Forelimb muscle (tissue), 1 donor: ENCODE measurements around the gene TLE7. TPM values are rescaled to one million over a fixed set of nuclear protein-coding genes. Genes with fewer than 3 reads are reported as not detected.

Source experiments
- DNase-seq: peaks from one replicate; pipeline ENCODE4 v3.0.0-alpha.2; 2013; ENCODE audit warnings: low read depth
- polyA plus RNA-seq: library from polyadenylated mRNA; unstranded; fragments of 120-200 nt; gene quantifications from one replicate; pipeline ENCODE4 v1.2.1, GENCODE V29; 2013; ENCODE audit not compliant: insufficient read length

Gene TLE7
- polyA plus RNA-seq, 1 donor: not detected

GRCh38 chr16:71448274-71448866 lies 6.5 kb upstream of the TLE7 start:
- no peak for DNase-seq

- DNase-seq: no peak
Measured at GRCh38 chr16:71443714-71444113, 1.9 kb upstream of the TLE7 start.

GRCh38 chr16:71441348-71442050 lies 355 bp downstream of the TLE7 start:
- no peak for DNase-seq

DNA sequence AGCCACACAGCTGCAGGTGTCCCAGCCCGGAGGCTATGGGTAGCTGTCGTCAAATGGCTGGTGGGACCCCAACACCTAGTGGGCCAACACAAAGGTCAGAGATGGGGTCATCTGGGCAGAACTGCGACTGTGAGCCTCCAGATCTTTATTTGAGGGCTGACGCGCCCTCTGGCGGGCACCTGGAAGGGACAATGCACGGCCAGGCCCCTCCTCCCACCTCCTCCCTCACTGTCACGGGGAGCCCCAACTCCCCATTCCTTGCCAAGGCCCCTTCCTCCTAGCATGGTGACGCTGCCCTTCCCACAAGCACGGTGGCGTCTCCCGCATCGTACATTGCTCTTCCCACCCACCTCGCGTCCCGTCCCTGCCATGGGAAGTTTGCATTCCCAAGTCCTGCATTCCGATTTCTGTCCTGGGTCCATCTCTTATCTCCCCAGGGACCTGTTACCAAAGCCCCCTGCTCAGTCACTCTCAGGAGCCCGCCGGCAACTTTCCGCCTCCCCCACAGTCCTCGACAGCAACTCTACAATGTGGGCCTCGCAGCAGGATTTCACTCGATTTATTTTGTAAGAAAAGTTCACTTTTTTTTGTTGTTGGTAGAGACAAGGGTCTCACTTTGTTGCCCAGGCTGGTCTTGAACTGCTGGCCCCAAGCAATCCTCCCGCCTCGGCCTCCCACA lies 1.0 kb downstream of the TLE7 start:
- DNase-seq: no peak

DNA sequence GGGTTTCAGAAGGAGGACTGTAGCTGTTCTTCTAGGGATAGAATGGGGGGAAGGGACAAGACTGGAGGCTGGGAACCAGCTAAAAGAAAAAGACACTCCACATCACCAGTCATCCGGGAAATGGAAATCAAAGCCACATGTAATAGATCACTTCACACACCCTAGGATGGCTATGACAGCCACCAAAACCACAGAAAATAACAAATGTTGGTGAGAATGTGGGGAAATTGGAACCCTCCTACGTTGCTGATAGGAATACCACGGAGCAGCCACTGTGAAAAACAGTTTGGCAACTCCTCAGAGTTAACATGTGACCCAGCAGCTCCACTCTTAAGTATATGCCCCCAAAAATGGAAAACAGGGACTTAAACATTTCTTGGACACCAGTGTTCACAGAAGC lies 2.3 kb downstream of the TLE7 start:
- no peak for DNase-seq

- no peak for DNase-seq
Measured at GRCh38 chr16:71436473-71436872, 5.4 kb downstream of the TLE7 start.

- DNase-seq: no peak
Measured at GRCh38 chr16:71432906-71433305, 8.9 kb downstream of the TLE7 start.

GRCh38 chr16:71431991-71432390 lies 9.9 kb downstream of the TLE7 start:
- DNase-seq: no peak

GRCh38 chr16:71431176-71431575 lies 10.7 kb downstream of the TLE7 start:
- DNase-seq: no peak

DNA sequence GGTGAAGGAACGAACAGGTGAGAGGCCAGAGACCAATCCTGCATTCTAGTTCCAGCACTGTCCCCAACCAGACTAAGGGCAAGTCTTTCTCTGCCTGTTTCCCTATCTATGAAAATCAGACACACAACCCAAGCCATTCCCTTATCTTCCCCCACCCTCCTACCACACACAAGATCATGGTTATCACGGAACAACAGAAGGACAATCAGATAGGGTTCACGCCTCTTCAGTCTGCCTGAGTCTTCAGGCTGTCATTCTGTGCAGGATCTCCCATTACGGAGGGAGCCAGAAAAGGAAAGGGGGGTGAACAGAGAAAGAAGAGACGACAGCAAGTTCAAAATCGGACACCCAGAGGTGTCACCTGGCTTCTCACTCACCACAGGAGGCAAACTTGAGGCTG lies 11.1 kb downstream of the TLE7 start:
- no peak for DNase-seq

DNA sequence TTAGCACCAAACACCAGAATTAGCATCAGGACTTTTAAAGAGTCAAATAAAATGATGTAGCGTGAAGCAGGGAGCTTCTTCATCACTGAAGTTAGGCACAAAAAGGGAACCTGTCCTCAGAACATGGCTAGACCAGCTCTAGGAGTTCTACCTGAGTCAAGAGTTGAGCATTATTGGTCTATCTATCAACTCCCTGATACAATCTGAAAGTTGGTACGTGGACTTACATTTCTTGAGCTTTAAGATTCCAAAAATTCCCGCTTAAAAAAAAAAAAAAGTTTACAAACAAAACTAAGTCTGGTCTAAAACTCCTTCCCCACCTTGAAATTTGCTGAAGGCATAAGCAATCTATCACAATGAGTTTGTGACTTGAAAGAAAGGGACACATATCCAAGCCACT lies 12.3 kb downstream of the TLE7 start:
- DNase-seq: no peak

GRCh38 chr16:71428883-71429282 lies 13.0 kb downstream of the TLE7 start:
- no peak for DNase-seq

GRCh38 chr16:71428385-71428784 lies 13.5 kb downstream of the TLE7 start:
- DNase-seq: no peak

DNA sequence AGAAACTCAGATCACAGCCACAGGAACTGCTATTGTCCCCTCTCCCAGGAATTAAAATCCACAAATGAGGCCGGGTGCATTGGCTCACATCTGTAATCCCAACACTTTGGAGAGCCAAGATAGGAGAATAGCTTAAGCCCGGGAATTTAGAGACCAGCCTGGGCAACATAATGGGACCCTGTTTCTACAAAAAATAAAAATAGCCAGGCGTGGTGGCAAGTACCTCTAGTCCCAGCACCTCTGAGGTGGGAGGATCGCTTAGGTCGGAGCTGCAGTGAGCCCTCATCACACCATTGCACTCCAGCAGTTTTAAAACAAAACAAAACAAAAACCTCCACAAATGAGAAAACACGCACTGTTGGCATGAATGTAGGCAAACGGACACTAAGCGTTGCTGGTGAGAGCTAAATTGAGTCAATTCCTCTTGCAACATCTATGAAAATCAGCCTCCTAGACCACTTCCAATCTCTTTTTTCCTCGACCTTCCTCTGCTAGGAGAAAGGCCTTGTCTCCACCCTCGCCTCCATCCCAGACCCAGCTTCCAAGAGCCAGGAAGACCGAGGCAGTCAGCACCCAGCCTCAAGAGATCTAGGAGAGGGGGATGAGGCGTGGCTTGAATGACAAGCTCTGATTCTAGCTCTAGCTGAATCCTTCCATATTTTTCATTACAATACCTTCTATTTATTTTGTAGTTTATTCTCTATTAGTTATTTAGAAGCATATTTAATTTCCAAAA lies 14.8 kb downstream of the TLE7 start:
- no peak for DNase-seq

DNA sequence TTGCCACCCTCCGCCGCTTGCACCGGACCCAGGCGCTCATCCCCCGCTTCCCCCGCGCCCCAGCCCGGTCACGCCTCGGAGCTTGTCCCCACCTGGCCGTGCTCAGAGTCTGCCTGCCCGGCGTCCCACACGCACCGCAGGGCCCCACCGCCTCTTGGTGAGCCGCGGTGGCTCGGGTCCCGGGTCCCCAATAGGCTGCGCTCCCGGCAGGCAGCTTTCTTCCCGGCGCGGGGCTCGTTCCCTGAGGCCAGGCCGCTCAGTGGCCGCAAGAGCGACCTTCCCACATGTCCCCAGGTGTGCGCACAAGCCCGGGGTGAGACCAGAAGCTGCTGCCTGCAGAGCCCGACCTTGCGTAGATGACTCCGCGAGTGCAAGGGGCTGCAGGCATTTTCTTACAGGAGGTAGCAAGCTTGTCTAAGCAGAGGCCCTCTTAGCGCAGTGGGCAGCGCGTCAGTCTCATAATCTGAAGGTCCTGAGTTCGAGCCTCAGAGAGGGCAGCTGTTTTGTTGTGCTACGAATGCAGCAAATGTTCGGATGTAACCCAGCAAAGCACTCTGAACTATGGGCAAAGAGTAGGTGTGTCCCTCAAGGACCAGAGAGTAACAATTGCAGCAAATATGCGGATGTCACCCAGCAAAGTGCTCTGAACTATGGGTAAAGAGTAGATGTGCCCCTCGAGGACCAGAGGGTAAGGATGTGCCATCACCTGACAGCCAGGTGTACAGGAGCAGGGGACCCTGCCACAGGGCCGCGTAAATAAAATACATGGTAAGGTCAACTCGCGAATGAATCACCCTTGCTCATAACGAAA lies 15.6 kb downstream of the TLE7 start:
- DNase-seq: no peak

GRCh38 chr16:71425746-71426068 lies 16.1 kb downstream of the TLE7 start:
- DNase-seq: no peak

GRCh38 chr16:71424626-71425025 lies 17.2 kb downstream of the TLE7 start:
- no peak for DNase-seq

DNA sequence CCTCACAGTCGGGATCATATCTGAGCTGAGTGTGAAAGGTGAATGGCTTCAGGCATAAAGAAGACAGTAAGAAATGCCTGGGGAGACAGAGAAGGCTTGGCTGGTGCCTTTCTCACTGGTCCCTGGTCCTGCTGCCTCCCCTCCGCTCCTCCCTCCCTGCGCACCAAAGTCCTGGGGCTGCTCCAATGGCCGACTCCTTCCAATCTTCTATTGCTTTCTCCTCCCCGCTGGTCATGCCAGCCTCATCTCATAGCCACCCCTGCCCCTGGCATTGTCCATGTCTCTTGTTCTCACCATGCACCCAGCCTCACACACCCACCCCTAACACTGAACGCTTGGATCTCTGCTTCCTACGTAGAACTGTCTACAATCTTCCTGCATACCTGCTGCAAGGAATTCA lies 18.0 kb downstream of the TLE7 start:
- no peak for DNase-seq

GRCh38 chr16:71423016-71423415 lies 18.8 kb downstream of the TLE7 start:
- DNase-seq: no peak

- DNase-seq: no peak
Measured at GRCh38 chr16:71421911-71422310, 19.9 kb downstream of the TLE7 start.

GRCh38 chr16:71414038-71414437 lies 27.8 kb downstream of the TLE7 start:
- DNase-seq: no peak

DNA sequence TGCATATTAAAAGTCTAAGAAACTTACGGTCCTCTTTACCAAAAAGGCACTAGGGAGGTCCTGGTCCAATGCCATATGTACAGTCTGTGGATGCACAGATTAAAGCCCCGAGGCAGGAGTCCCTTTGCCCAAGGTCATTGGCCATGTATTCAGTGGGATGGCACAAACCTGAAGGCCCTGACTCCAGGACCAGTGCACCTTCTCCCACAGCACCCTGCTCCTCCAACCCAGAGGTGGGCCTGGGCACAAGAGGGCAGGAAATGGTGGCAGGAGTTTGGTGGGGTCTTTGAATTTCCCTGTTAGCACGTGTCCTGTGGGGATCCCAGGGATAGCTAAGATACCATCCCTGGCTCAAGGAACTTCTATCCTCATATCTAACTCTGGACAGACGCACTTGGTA lies 28.5 kb downstream of the TLE7 start:
- no peak for DNase-seq
